WTC11 (cell line): Measurements from ENCODE around the gene EREG. TPM values are rescaled to one million over a fixed set of nuclear protein-coding genes. Genes with fewer than 3 reads are reported as not detected.

ENCODE experiments used
- ATAC-seq: fragments of 200-7000 bp; cut with Tn5 transposase; 2 replicates; pipeline ENCODE4 v1.10.0; 2021; ENCODE audit warnings: mild to moderate bottlenecking, moderate library complexity
- CTCF ChIA-PET: fragments of 300-600 bp; sonication (Branson Sonifier 250); formaldehyde crosslinking; loops from one replicate; lab custom pipeline; 2021; ENCODE audit warnings: antibody characterized with exemption; lab: Charles Lee
- POLR2A ChIA-PET: fragments of 350-600 bp; sonication (Branson Sonifier 250); formaldehyde crosslinking; loops from one replicate; lab custom pipeline; 2021; ENCODE audit warnings: antibody characterized with exemption; lab: Charles Lee
- DNase-seq: peaks from one replicate; pipeline ENCODE4 v3.0.0; 2021; ENCODE audit warnings: low spot score
- H3K27ac Mint-ChIP-seq: 2 replicates; pipeline ENCODE4 v1.8.0; 2021; ENCODE audit warnings: mixed read lengths
- H3K27me3 Mint-ChIP-seq: 2 replicates; pipeline ENCODE4 v1.8.0; 2021; ENCODE audit warnings: low read depth, mild to moderate bottlenecking, moderate library complexity, mixed read lengths
- H3K36me3 Mint-ChIP-seq: 2 replicates; pipeline ENCODE4 v1.8.0; 2021; ENCODE audit warnings: mixed read lengths
- H3K4me1 Mint-ChIP-seq: 2 replicates; pipeline ENCODE4 v1.8.0; 2022; ENCODE audit warnings: mixed read lengths
- H3K4me3 Mint-ChIP-seq: 2 replicates; pipeline ENCODE4 v1.8.0; 2021; ENCODE audit warnings: mild to moderate bottlenecking, moderate library complexity, mixed read lengths
- H3K9me3 Mint-ChIP-seq: 2 replicates; pipeline ENCODE4 v1.8.0; 2021; ENCODE audit warnings: mixed read lengths
- AR ChIP-seq: fragments of 250-450 bp; sonication (Bioruptor Pico); IDR thresholded peaks from 2 replicates; pipeline ENCODE4 v1.9.0; 2021; ENCODE audit warnings: mild to moderate bottlenecking
- CREM ChIP-seq: sonication (generic); formaldehyde crosslinking; IDR thresholded peaks from 2 replicates; pipeline ENCODE4 v1.8.1; 2022; ENCODE audit warnings: mild to moderate bottlenecking, missing genetic modification reagents, moderate library complexity
- CTCF ChIP-seq: fragments of 200-600 bp; IDR thresholded peaks from 2 replicates; pipeline ENCODE4 v1.8.0; 2022; ENCODE audit warnings: antibody characterized with exemption
- E2F4 ChIP-seq: sonication (generic); formaldehyde crosslinking; IDR thresholded peaks from 2 replicates; pipeline ENCODE4 v1.8.1; 2022; ENCODE audit warnings: low read depth, mild to moderate bottlenecking, moderate library complexity, missing genetic modification reagents, borderline replicate concordance
- GABPB1 ChIP-seq: sonication (generic); formaldehyde crosslinking; IDR thresholded peaks from 2 replicates; pipeline ENCODE4 v1.8.1; 2023; ENCODE audit warnings: mild to moderate bottlenecking, missing genetic modification reagents
- GRHL2 ChIP-seq: fragments of 250-450 bp; sonication (Bioruptor Pico); IDR thresholded peaks from 2 replicates; pipeline ENCODE4 v1.8.0; 2022; ENCODE audit warnings: mild to moderate bottlenecking, moderate library complexity; ENCODE audit not compliant: insufficient replicate concordance, severe bottlenecking
- JAZF1 ChIP-seq: fragments of 250-450 bp; sonication (Bioruptor Pico); IDR thresholded peaks from 2 replicates; pipeline ENCODE4 v1.9.0; 2021; ENCODE audit warnings: moderate library complexity, mild to moderate bottlenecking, inconsistent platforms
- MAX ChIP-seq: sonication (generic); formaldehyde crosslinking; IDR thresholded peaks from 2 replicates; pipeline ENCODE4 v1.8.0; 2022; ENCODE audit warnings: mild to moderate bottlenecking, missing genetic modification reagents
- NFATC4 ChIP-seq: fragments of 250-450 bp; sonication (Bioruptor Pico); IDR thresholded peaks from 2 replicates; pipeline ENCODE4 v1.9.0; 2021; ENCODE audit warnings: mild to moderate bottlenecking
- NR1H2 ChIP-seq: sonication (generic); formaldehyde crosslinking; IDR thresholded peaks from 2 replicates; pipeline ENCODE4 v1.9.0; 2021; ENCODE audit warnings: mild to moderate bottlenecking, moderate library complexity, missing genetic modification reagents
- TCF7 ChIP-seq: sonication (generic); formaldehyde crosslinking; IDR thresholded peaks from 2 replicates; pipeline ENCODE4 v1.8.0; 2022; ENCODE audit warnings: mild to moderate bottlenecking, low read depth, missing genetic modification reagents, moderate library complexity
- TEAD1 ChIP-seq: sonication (generic); formaldehyde crosslinking; IDR thresholded peaks from 2 replicates; pipeline ENCODE4 v1.8.0; 2022; ENCODE audit warnings: mild to moderate bottlenecking, missing genetic modification reagents
- TEAD4 ChIP-seq: sonication (generic); formaldehyde crosslinking; IDR thresholded peaks from 2 replicates; pipeline ENCODE4 v1.8.0; 2022; ENCODE audit warnings: mild to moderate bottlenecking, missing genetic modification reagents
- ZNF232 ChIP-seq: sonication (generic); formaldehyde crosslinking; IDR thresholded peaks from 2 replicates; pipeline ENCODE4 v1.8.0; 2022; ENCODE audit warnings: mild to moderate bottlenecking, missing genetic modification reagents
- ZNF317 ChIP-seq: sonication (generic); formaldehyde crosslinking; IDR thresholded peaks from 2 replicates; pipeline ENCODE4 v1.8.1; 2023; ENCODE audit warnings: low read depth, mild to moderate bottlenecking, moderate library complexity, missing genetic modification reagents, borderline replicate concordance
- total RNA-seq: library from RNA; stranded (reverse); gene quantifications from 3 replicates; pipeline ENCODE4 v1.2.3, GENCODE V29; 2021
- TF ChIP-seq, protein P1 (sequence below): sonication (generic); formaldehyde crosslinking; IDR thresholded peaks from 2 replicates; pipeline ENCODE4 v1.8.0; 2023; ENCODE audit warnings: missing genetic modification reagents, mild to moderate bottlenecking, borderline replicate concordance
- TF ChIP-seq, protein P2 (sequence below): sonication (generic); formaldehyde crosslinking; conservative IDR thresholded peaks from 2 replicates; pipeline ENCODE4 v1.8.1; 2023; ENCODE audit warnings: mild to moderate bottlenecking, low read depth, missing genetic modification reagents, moderate library complexity
- TF ChIP-seq, protein P3 (sequence below): sonication (generic); formaldehyde crosslinking; IDR thresholded peaks from 2 replicates; pipeline ENCODE4 v1.8.1; 2022; ENCODE audit warnings: low read depth, missing genetic modification reagents, borderline replicate concordance
- TF ChIP-seq, protein P4 (sequence below): fragments of 250-450 bp; sonication (Bioruptor Pico); IDR thresholded peaks from 2 replicates; pipeline ENCODE4 v1.8.0; 2021; ENCODE audit warnings: mild to moderate bottlenecking

The EREG gene
- total RNA-seq, 1 experiment from 2014 or later, result 0.09 TPM

DNA sequence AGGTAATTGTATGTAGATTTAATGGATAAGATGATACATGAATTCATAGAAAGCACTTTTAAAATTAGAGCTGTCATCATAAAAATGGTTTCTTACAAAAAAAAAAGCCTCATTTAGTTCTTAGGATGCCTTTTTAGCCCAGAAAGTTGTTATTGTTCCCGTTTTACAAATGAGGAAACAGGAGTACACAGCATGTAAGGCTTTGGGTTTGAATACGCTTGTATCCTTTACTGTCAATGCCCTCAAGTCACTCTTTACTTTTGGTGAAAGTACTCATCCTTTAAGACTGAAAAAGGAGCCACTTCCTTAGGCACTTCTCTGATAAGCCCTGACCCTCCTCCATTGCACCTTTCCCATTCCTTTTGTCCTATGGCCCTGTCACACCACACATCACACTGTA lies 4.9 kb downstream of the EREG start:
- H3K36me3 Mint-ChIP-seq, result no peaks in the 10 kb centered on the region
- DNase-seq (no peak), ATAC-seq (no peak)
- H3K4me3 Mint-ChIP-seq, result no peak overlapping the region
- peaks cover 3% of the 10 kb centered on the region for H3K4me1 Mint-ChIP-seq
- ChIA-PET POLR2A (no interaction called here), CTCF (no interaction called here)
- no peak overlapping the region for H3K27ac Mint-ChIP-seq
- H3K9me3 Mint-ChIP-seq, result no peaks in the 10 kb centered on the region
- TF ChIP-seq AR (CRISPR knock-in tag) (no peak), MAX (no peak), NFATC4 (no peak), ZNF317 (no peak), NR1H2 (no peak), GABPB1 (CRISPR knock-in tag) (no peak), GRHL2 (CRISPR knock-in tag) (no peak), E2F4 (CRISPR knock-in tag) (no peak), TEAD4 (no peak), TCF7 (CRISPR knock-in tag) (no peak), TEAD1 (CRISPR knock-in tag) (no peak), CREM (CRISPR knock-in tag) (no peak), ZNF232 (CRISPR knock-in tag) (no peak)
- TF ChIP-seq, protein P1, sequence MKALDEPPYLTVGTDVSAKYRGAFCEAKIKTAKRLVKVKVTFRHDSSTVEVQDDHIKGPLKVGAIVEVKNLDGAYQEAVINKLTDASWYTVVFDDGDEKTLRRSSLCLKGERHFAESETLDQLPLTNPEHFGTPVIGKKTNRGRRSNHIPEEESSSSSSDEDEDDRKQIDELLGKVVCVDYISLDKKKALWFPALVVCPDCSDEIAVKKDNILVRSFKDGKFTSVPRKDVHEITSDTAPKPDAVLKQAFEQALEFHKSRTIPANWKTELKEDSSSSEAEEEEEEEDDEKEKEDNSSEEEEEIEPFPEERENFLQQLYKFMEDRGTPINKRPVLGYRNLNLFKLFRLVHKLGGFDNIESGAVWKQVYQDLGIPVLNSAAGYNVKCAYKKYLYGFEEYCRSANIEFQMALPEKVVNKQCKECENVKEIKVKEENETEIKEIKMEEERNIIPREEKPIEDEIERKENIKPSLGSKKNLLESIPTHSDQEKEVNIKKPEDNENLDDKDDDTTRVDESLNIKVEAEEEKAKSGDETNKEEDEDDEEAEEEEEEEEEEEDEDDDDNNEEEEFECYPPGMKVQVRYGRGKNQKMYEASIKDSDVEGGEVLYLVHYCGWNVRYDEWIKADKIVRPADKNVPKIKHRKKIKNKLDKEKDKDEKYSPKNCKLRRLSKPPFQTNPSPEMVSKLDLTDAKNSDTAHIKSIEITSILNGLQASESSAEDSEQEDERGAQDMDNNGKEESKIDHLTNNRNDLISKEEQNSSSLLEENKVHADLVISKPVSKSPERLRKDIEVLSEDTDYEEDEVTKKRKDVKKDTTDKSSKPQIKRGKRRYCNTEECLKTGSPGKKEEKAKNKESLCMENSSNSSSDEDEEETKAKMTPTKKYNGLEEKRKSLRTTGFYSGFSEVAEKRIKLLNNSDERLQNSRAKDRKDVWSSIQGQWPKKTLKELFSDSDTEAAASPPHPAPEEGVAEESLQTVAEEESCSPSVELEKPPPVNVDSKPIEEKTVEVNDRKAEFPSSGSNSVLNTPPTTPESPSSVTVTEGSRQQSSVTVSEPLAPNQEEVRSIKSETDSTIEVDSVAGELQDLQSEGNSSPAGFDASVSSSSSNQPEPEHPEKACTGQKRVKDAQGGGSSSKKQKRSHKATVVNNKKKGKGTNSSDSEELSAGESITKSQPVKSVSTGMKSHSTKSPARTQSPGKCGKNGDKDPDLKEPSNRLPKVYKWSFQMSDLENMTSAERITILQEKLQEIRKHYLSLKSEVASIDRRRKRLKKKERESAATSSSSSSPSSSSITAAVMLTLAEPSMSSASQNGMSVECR, result no peak
- TF ChIP-seq, protein P2, sequence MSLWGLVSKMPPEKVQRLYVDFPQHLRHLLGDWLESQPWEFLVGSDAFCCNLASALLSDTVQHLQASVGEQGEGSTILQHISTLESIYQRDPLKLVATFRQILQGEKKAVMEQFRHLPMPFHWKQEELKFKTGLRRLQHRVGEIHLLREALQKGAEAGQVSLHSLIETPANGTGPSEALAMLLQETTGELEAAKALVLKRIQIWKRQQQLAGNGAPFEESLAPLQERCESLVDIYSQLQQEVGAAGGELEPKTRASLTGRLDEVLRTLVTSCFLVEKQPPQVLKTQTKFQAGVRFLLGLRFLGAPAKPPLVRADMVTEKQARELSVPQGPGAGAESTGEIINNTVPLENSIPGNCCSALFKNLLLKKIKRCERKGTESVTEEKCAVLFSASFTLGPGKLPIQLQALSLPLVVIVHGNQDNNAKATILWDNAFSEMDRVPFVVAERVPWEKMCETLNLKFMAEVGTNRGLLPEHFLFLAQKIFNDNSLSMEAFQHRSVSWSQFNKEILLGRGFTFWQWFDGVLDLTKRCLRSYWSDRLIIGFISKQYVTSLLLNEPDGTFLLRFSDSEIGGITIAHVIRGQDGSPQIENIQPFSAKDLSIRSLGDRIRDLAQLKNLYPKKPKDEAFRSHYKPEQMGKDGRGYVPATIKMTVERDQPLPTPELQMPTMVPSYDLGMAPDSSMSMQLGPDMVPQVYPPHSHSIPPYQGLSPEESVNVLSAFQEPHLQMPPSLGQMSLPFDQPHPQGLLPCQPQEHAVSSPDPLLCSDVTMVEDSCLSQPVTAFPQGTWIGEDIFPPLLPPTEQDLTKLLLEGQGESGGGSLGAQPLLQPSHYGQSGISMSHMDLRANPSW (CRISPR knock-in tag), result no peak
- TF ChIP-seq, all 79 proteins: peak for 0
- peaks cover 16% of the 10 kb centered on the region for H3K27me3 Mint-ChIP-seq

- ChIA-PET CTCF (no interaction called here), POLR2A (no interaction called here)
- TF ChIP-seq, protein P3, sequence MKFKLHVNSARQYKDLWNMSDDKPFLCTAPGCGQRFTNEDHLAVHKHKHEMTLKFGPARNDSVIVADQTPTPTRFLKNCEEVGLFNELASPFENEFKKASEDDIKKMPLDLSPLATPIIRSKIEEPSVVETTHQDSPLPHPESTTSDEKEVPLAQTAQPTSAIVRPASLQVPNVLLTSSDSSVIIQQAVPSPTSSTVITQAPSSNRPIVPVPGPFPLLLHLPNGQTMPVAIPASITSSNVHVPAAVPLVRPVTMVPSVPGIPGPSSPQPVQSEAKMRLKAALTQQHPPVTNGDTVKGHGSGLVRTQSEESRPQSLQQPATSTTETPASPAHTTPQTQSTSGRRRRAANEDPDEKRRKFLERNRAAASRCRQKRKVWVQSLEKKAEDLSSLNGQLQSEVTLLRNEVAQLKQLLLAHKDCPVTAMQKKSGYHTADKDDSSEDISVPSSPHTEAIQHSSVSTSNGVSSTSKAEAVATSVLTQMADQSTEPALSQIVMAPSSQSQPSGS (CRISPR knock-in tag), result no peak
- TF ChIP-seq ZNF317, result no peak
- no peak for TF ChIP-seq ZNF232 (CRISPR knock-in tag)
- TF ChIP-seq CTCF, result peak; percentile 56; the same call in 1 of the 2 replicates
- TF ChIP-seq, protein P4, sequence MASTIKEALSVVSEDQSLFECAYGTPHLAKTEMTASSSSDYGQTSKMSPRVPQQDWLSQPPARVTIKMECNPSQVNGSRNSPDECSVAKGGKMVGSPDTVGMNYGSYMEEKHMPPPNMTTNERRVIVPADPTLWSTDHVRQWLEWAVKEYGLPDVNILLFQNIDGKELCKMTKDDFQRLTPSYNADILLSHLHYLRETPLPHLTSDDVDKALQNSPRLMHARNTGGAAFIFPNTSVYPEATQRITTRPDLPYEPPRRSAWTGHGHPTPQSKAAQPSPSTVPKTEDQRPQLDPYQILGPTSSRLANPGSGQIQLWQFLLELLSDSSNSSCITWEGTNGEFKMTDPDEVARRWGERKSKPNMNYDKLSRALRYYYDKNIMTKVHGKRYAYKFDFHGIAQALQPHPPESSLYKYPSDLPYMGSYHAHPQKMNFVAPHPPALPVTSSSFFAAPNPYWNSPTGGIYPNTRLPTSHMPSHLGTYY, result no peak
- TF ChIP-seq JAZF1 (CRISPR knock-in tag), result no peak
- DNase-seq, result peak; percentile 38
- Mint-ChIP-seq H3K9me3 (no peaks in the 10 kb centered on the region), H3K27me3 (peaks cover 8% of the 10 kb centered on the region), H3K4me1 (peaks cover 4% of the 10 kb centered on the region), H3K36me3 (no peaks in the 10 kb centered on the region), H3K4me3 (no peak overlapping the region), H3K27ac (no peak overlapping the region)
- ATAC-seq, result peak; percentile 100
Observed at GRCh38 chr4:74370912-74371311, 6.0 kb downstream of the EREG start.
